Cardiac muscle cell (in vitro differentiated cells and primary cell): ENCODE data around the gene RASSF8. TPM values are rescaled to one million over a fixed set of nuclear protein-coding genes. Genes with fewer than 3 reads are reported as not detected.

Source experiments
- DNase-seq, 2 donors: peaks; one replicate each; pipeline versions ENCODE4 v3.0.0 to v3.0.0-alpha.2; 2010 to 2017; ENCODE audit warnings: low read depth in 1 of 2, low spot score in 1 of 2
- H3K27ac ChIP-seq: fragments of 200-600 bp; sonication (generic); 2 replicates; pipeline ENCODE4 v1.5.1; 2016
- H3K27me3 ChIP-seq: fragments of 200-600 bp; sonication (generic); 2 replicates; pipeline ENCODE4 v1.6.0; 2016; ENCODE audit warnings: control low read depth
- H3K36me3 ChIP-seq: fragments of 200-600 bp; sonication (generic); 2 replicates; pipeline ENCODE4 v1.5.1; 2016; ENCODE audit warnings: control low read depth
- H3K4me1 ChIP-seq: fragments of 200-600 bp; sonication (generic); 2 replicates; pipeline ENCODE4 v1.8.1; 2017; ENCODE audit warnings: low read depth, mild to moderate bottlenecking, mixed run types
- H3K4me3 ChIP-seq: fragments of 200-600 bp; sonication (generic); 2 replicates; pipeline ENCODE4 v1.5.1; 2016; ENCODE audit warnings: mild to moderate bottlenecking
- H3K9me3 ChIP-seq: fragments of 200-600 bp; sonication (generic); 2 replicates; pipeline ENCODE4 v1.5.1; 2017; ENCODE audit warnings: low read depth, mild to moderate bottlenecking, control low read depth
- polyA plus RNA-seq: library from polyadenylated mRNA; unstranded; fragments of >200 nt; fragmentation: Nextera tagmentation; extraction: Ambion mirVana; gene quantifications from 2 replicates; pipeline ENCODE4 v1.2.1, GENCODE V29; 2016
- total RNA-seq: library from RNA; depleted of rRNA; stranded (reverse); fragments of >200 nt; gene quantifications from 2 replicates; pipeline ENCODE4 v1.2.3, GENCODE V29; 2016
- TF ChIP-seq, protein P1 (sequence below): IDR thresholded peaks from 2 replicates; pipeline ENCODE4 v1.5.1; 2012; ENCODE audit warnings: low read depth, mild to moderate bottlenecking, low read length

RASSF8 gene
- total and polyA plus RNA-seq, 2 experiments from 2014 or later = 25.2 to 56.4 TPM

DNA sequence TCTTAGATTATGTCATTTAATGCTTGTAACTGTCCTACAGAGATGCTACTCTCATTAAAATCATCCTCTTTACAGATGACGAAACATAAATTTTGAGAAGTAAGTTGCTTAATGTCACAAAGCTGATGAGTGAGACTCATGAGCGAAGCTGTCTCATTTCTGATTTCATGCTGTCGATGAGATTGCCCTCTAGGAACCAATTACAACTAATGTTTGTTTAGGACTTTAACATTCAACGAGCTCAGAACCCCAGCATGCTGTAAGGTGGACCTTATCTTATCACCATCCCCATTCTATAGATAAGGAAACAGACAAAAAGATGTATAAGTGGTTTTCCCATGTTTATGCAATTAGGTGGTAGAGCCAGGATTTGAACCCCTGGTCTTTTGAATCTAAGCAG, 143.3 kb downstream of the RASSF8 start:
- H3K27me3 ChIP-seq = peaks cover 24% of the 10 kb centered on the region
- no peak for DNase-seq
- TF ChIP-seq, protein P1, sequence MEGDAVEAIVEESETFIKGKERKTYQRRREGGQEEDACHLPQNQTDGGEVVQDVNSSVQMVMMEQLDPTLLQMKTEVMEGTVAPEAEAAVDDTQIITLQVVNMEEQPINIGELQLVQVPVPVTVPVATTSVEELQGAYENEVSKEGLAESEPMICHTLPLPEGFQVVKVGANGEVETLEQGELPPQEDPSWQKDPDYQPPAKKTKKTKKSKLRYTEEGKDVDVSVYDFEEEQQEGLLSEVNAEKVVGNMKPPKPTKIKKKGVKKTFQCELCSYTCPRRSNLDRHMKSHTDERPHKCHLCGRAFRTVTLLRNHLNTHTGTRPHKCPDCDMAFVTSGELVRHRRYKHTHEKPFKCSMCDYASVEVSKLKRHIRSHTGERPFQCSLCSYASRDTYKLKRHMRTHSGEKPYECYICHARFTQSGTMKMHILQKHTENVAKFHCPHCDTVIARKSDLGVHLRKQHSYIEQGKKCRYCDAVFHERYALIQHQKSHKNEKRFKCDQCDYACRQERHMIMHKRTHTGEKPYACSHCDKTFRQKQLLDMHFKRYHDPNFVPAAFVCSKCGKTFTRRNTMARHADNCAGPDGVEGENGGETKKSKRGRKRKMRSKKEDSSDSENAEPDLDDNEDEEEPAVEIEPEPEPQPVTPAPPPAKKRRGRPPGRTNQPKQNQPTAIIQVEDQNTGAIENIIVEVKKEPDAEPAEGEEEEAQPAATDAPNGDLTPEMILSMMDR = no peak
- no peaks in the 10 kb centered on the region for H3K4me1 ChIP-seq
- H3K9me3 ChIP-seq = no peaks in the 10 kb centered on the region
- no peak overlapping the region for H3K4me3 ChIP-seq
- H3K36me3 ChIP-seq = no peaks in the 10 kb centered on the region
- no peak overlapping the region for H3K27ac ChIP-seq

DNA sequence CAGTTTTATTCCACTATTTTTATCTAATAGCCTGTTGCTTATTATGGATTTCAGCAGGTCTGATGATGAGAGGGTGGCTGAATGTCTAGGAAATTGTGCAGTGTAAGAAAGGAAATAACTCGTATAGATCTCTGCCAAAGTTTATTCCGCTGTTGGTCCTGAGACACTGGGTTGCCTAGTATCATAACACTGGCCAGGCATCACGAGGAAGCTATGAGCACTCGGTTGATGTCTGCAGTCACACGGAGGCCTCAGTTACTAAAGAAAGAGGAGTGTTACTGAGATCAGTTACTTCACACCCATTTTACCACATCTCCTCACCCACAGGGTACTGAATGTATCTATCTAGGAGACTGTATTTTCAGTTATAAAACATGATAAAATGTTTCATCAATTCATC, 144.5 kb downstream of the RASSF8 start:
- no peaks in the 10 kb centered on the region for H3K9me3 ChIP-seq
- DNase-seq = no peak
- H3K4me1 ChIP-seq = no peaks in the 10 kb centered on the region
- H3K4me3 ChIP-seq = no peak overlapping the region
- no peaks in the 10 kb centered on the region for H3K36me3 ChIP-seq
- no peak overlapping the region for H3K27ac ChIP-seq
- H3K27me3 ChIP-seq = peaks cover 28% of the 10 kb centered on the region
- TF ChIP-seq, protein P1 = no peak

DNA sequence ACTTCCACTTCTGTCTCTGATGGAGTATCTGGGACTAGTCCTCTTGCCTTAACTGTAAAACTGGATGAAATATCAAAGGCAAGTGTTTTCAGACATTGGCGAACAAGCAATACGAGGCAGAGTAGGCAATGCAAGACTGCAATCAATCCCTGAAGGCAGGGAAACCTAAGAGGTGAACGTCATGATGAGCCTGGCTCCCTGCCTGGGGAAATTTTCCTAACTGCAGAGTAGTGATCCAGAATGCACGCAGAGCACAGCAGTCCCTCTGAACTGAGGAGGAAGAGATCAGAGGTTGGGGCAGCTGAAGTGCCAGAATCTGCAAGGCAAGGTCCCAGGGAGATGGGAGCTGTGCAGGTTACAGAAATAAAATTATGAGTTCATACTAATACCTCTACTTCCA, 147.9 kb downstream of the RASSF8 start:
- no peaks in the 10 kb centered on the region for H3K36me3 ChIP-seq
- no peak for DNase-seq
- TF ChIP-seq, protein P1 = no peak
- H3K4me1 ChIP-seq = no peaks in the 10 kb centered on the region
- no peak overlapping the region for H3K4me3 ChIP-seq
- no peaks in the 10 kb centered on the region for H3K9me3 ChIP-seq
- peaks cover 29% of the 10 kb centered on the region for H3K27me3 ChIP-seq
- H3K27ac ChIP-seq = no peak overlapping the region

GRCh38 chr12:26108915-26109314, 150.4 kb downstream of the RASSF8 start:
- peaks cover 44% of the 10 kb centered on the region for H3K27me3 ChIP-seq
- TF ChIP-seq, protein P1 = no peak
- H3K36me3 ChIP-seq = no peaks in the 10 kb centered on the region
- no peak for DNase-seq
- no peak overlapping the region for H3K27ac ChIP-seq
- no peak overlapping the region for H3K4me3 ChIP-seq
- H3K9me3 ChIP-seq = no peaks in the 10 kb centered on the region
- H3K4me1 ChIP-seq = peaks cover 8% of the 10 kb centered on the region

DNA sequence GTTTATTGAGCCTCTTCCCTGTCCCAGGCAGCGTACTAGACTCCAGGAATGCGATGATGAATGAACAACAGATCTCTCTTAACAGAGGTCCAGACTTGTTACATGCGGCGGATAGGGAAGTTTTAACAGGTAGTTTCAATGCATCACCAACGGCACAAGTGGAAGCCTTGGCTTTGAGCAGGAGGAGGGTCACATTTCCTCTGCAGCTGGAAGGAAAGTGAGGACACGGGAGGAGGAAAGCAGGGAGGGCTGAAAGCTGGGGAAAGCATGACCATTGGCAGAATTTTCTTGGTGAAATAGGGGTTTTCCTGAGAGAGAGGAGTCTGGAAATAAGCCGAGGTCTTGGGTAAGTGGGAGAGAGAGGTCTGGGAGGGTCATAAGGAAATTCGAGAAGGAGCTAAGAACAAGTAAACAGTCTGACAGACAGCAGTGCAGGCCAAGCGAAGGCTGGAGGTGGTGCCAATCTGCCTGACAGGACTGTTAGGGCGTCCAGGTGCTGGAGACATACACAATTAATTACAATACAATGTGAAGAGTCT, 150.9 kb downstream of the RASSF8 start:
- Histone ChIP-seq H3K36me3 (no peaks in the 10 kb centered on the region), H3K27me3 (peaks cover 43% of the 10 kb centered on the region), H3K27ac (no peak overlapping the region), H3K9me3 (no peaks in the 10 kb centered on the region), H3K4me3 (no peak overlapping the region), H3K4me1 (peaks cover 8% of the 10 kb centered on the region)
- TF ChIP-seq, protein P1 = no peak
- peak in 1 of 2 donors; percentile 68 for DNase-seq
